Liver (tissue), 9 donors: ENCODE data around the gene AGGF1. TPM values are rescaled to one million over a fixed set of nuclear protein-coding genes. Genes with fewer than 3 reads are reported as not detected.

Source experiments
- DNase-seq: peaks from one replicate; pipeline ENCODE4 v3.0.0-alpha.2; 2017; ENCODE audit warnings: low spot score
- H3K27ac ChIP-seq, 2 donors: one replicate each; pipeline ENCODE4 v1.7.0; 2013; ENCODE audit warnings: inconsistent platforms in 2 of 2, low read length in 2 of 2, control low read depth in 1 of 2, low read depth in 1 of 2, mild to moderate bottlenecking in 1 of 2
- H3K27me3 ChIP-seq, 4 donors: one replicate each; pipeline versions ENCODE4 v1.6.1 to v1.7.0; 2013; ENCODE audit warnings: low read length in 3 of 4, inconsistent platforms in 1 of 4, mild to moderate bottlenecking in 1 of 4, moderate library complexity in 1 of 4; ENCODE audit not compliant: control insufficient read depth in 4 of 4, insufficient read depth in 4 of 4
- H3K36me3 ChIP-seq, 4 donors: one replicate each; pipeline versions ENCODE4 v1.6.1 to v1.7.0; 2013; ENCODE audit warnings: low read length in 3 of 4, mild to moderate bottlenecking in 3 of 4, low read depth in 1 of 4, moderate library complexity in 1 of 4; ENCODE audit not compliant: control insufficient read depth in 4 of 4, insufficient read depth in 3 of 4
- H3K4me1 ChIP-seq, 4 donors: one replicate each; pipeline versions ENCODE4 v1.6.1 to v1.7.0; 2013; ENCODE audit warnings: low read length in 3 of 4, mild to moderate bottlenecking in 3 of 4, moderate library complexity in 1 of 4; ENCODE audit not compliant: control insufficient read depth in 4 of 4, insufficient read depth in 4 of 4
- H3K4me3 ChIP-seq, 3 donors: one replicate each; pipeline versions ENCODE4 v1.6.1 to v1.7.0; 2013; ENCODE audit warnings: low read length in 3 of 3, control low read depth in 1 of 3, low read depth in 1 of 3, mild to moderate bottlenecking in 1 of 3
- H3K9ac ChIP-seq, 2 donors: one replicate each; pipeline ENCODE4 v1.7.0; 2013; ENCODE audit warnings: low read length in 2 of 2, mild to moderate bottlenecking in 2 of 2, moderate library complexity in 2 of 2, control low read depth in 1 of 2, low read depth in 1 of 2
- H3K9me3 ChIP-seq, 4 donors: one replicate each; pipeline versions ENCODE4 v1.6.1 to v1.7.0; 2013; ENCODE audit warnings: low read length in 3 of 4; ENCODE audit not compliant: control insufficient read depth in 4 of 4
- ATF3 ChIP-seq: IDR thresholded peaks from 2 replicates; pipeline ENCODE4 v1.6.1; 2016; ENCODE audit warnings: antibody characterized with exemption
- CTCF ChIP-seq: fragments of 150-350 bp; IDR thresholded peaks from 2 replicates; pipeline ENCODE4 v1.5.1; 2017; ENCODE audit warnings: improper control_type of control experiment, low read depth, low read length; ENCODE audit not compliant: missing input control
- EGR1 ChIP-seq, 2 donors: IDR thresholded peaks; 2 replicates each; pipeline ENCODE4 v1.6.1; 2016 to 2018; ENCODE audit warnings: antibody characterized with exemption in 2 of 2, low read depth in 2 of 2
- FOXA1 ChIP-seq: IDR thresholded peaks from 2 replicates; pipeline ENCODE4 v1.6.1; 2016; ENCODE audit warnings: antibody characterized with exemption
- FOXA2 ChIP-seq: IDR thresholded peaks from 2 replicates; pipeline ENCODE4 v1.6.1; 2016; ENCODE audit warnings: antibody characterized with exemption
- GABPA ChIP-seq, 2 donors: IDR thresholded peaks in 1 of 2; conservative IDR thresholded peaks in 1 of 2; 2 replicates each; pipeline ENCODE4 v1.6.1; 2016; ENCODE audit warnings: antibody characterized with exemption in 2 of 2, mild to moderate bottlenecking in 1 of 2, moderate library complexity in 1 of 2
- HNF4A ChIP-seq, 2 donors: conservative IDR thresholded peaks; 2 replicates each; pipeline ENCODE4 v1.6.1; 2016; ENCODE audit warnings: antibody characterized with exemption in 2 of 2, mild to moderate bottlenecking in 2 of 2
- HNF4G ChIP-seq: IDR thresholded peaks from 2 replicates; pipeline ENCODE4 v1.6.1; 2016; ENCODE audit warnings: antibody characterized with exemption
- JUND ChIP-seq, 2 donors: IDR thresholded peaks; 2 replicates each; pipeline ENCODE4 v1.6.1; 2016; ENCODE audit warnings: antibody characterized with exemption in 2 of 2
- MAX ChIP-seq: IDR thresholded peaks from 2 replicates; pipeline ENCODE4 v1.6.1; 2016; ENCODE audit warnings: antibody characterized with exemption
- NR2F2 ChIP-seq: IDR thresholded peaks from 2 replicates; pipeline ENCODE4 v1.6.1; 2016; ENCODE audit warnings: antibody characterized with exemption
- RAD21 ChIP-seq, 2 donors: IDR thresholded peaks; 2 replicates each; pipeline ENCODE4 v1.6.1; 2016; ENCODE audit warnings: antibody characterized with exemption in 2 of 2, mild to moderate bottlenecking in 2 of 2
- REST ChIP-seq: IDR thresholded peaks from 2 replicates; pipeline ENCODE4 v1.6.1; 2016; ENCODE audit warnings: antibody characterized with exemption, mild to moderate bottlenecking
- RXRA ChIP-seq, 2 donors: IDR thresholded peaks; 2 replicates each; pipeline ENCODE4 v1.6.1; 2017 to 2018; ENCODE audit warnings: antibody characterized with exemption in 2 of 2, mild to moderate bottlenecking in 1 of 2
- SP1 ChIP-seq: IDR thresholded peaks from 2 replicates; pipeline ENCODE4 v1.6.1; 2018; ENCODE audit warnings: antibody characterized with exemption, mild to moderate bottlenecking
- TAF1 ChIP-seq: conservative IDR thresholded peaks from 2 replicates; pipeline ENCODE4 v1.6.1; 2016; ENCODE audit warnings: antibody characterized with exemption, mild to moderate bottlenecking
- YY1 ChIP-seq: IDR thresholded peaks from 2 replicates; pipeline ENCODE4 v1.6.1; 2016; ENCODE audit warnings: antibody characterized with exemption, mild to moderate bottlenecking
- ZBTB33 ChIP-seq: IDR thresholded peaks from 2 replicates; pipeline ENCODE4 v1.6.1; 2016; ENCODE audit warnings: antibody characterized with exemption
- WGBS: extraction: QIAGEN DNeasy Blood & Tissue Kit; methylation state at CpG from one replicate; pipeline ENCODE4 v1.1.7; 2013; 5-methylcytosine and 5-hydroxymethylcytosine counted together
- polyA plus RNA-seq, 2 donors: library from polyadenylated mRNA; stranded (reverse) in 1 of 2; unstranded in 1 of 2; fragments of 200-250 nt in 1 of 2; fragments of >200 nt in 1 of 2; fragmentation: Nextera tagmentation in 1 of 2; extraction: Ambion mirVana in 1 of 2; gene quantifications; one replicate each; pipeline versions ENCODE4 v1.2.1 to v1.2.3, GENCODE V29; 2013 to 2015
- total RNA-seq, 2 donors: library from RNA; depleted of rRNA; stranded (reverse); fragments of >200 nt; gene quantifications; one replicate each; pipeline ENCODE4 v1.2.3, GENCODE V29; 2014
- donor health status: healthy.
- donor health status: healthy.
- donor health status: healthy.
- donor health status: healthy.
- donor health status: healthy.

The AGGF1 gene
- total and polyA plus RNA-seq, 4 donors, result 7.2 to 16.7 (median 15.1) TPM

GRCh38 chr5:76999451-76999850 is 30.8 kb upstream of the AGGF1 start:
- no peak overlapping the region for H3K4me3 ChIP-seq
- H3K27me3 ChIP-seq, result no peaks in the 10 kb centered on the region
- no peak for TF ChIP-seq FOXA1
- no peak for TF ChIP-seq EGR1 (IDR thresholded peaks at IDR 0.05; ENCODE audit: low read depth in 2 of 2)
- TF ChIP-seq RXRA (IDR thresholded peaks at IDR 0.05), result no peak
- no peak for TF ChIP-seq MAX
- no peak for TF ChIP-seq HNF4A (conservative IDR thresholded peaks at IDR 0.05)
- TF ChIP-seq YY1, result no peak
- no peak for TF ChIP-seq SP1
- no peak for TF ChIP-seq HNF4G
- TF ChIP-seq GABPA (IDR thresholded peaks at IDR 0.05 in 1 of 2, conservative IDR thresholded peaks at IDR 0.05 in 1 of 2), result no peak
- TF ChIP-seq JUND (IDR thresholded peaks at IDR 0.05), result no peak
- no peak for TF ChIP-seq ATF3
- no peak for TF ChIP-seq RAD21 (IDR thresholded peaks at IDR 0.05)
- TF ChIP-seq ZBTB33, result no peak
- TF ChIP-seq REST, result no peak
- TF ChIP-seq FOXA2, result no peak
- no peak for TF ChIP-seq TAF1
- 66% methylated on average over 2 of the region's 2 CpGs for WGBS
- no peaks in the 10 kb centered on the region for H3K4me1 ChIP-seq
- no peak overlapping the region for H3K9ac ChIP-seq
- H3K9me3 ChIP-seq, result no peaks in the 10 kb centered on the region
- no peak overlapping the region for H3K27ac ChIP-seq
- no peak for DNase-seq
- H3K36me3 ChIP-seq, result no peaks in the 10 kb centered on the region

- Histone ChIP-seq H3K36me3 (no peaks in the 10 kb centered on the region), H3K4me1 (no peaks in the 10 kb centered on the region), H3K9ac (no peak overlapping the region), H3K4me3 (no peak overlapping the region), H3K27ac (no peak overlapping the region), H3K9me3 (no peaks in the 10 kb centered on the region), H3K27me3 (no peaks in the 10 kb centered on the region)
- 54% methylated on average over 1 of the region's 1 CpG for WGBS
- DNase-seq, result no peak
- no peak for TF ChIP-seq EGR1 (IDR thresholded peaks at IDR 0.05; ENCODE audit: low read depth in 2 of 2)
- no peak for TF ChIP-seq ATF3
- no peak for TF ChIP-seq FOXA2
- TF ChIP-seq NR2F2, result no peak
- TF ChIP-seq REST, result no peak
- no peak for TF ChIP-seq JUND (IDR thresholded peaks at IDR 0.05)
- TF ChIP-seq FOXA1, result no peak
- no peak for TF ChIP-seq YY1
- TF ChIP-seq HNF4A (conservative IDR thresholded peaks at IDR 0.05), result no peak
- TF ChIP-seq GABPA (IDR thresholded peaks at IDR 0.05 in 1 of 2, conservative IDR thresholded peaks at IDR 0.05 in 1 of 2), result no peak
- no peak for TF ChIP-seq CTCF
- TF ChIP-seq MAX, result no peak
Measured at GRCh38 chr5:77003246-77003645, 27.0 kb upstream of the AGGF1 start.
